Trophoblast cell (in vitro differentiated cells and primary cell): ENCODE results near the gene STAB2.

Source experiments
- DNase-seq, 2 donors: peaks; one replicate each; pipeline ENCODE4 v3.0.0-alpha.2; 2016
- H2AFZ ChIP-seq: 2 replicates; pipeline ENCODE4 v1.6.1; 2013; ENCODE audit warnings: low read length, moderate library complexity, mild to moderate bottlenecking; ENCODE audit not compliant: insufficient read depth, poor library complexity
- H2AK5ac ChIP-seq: 2 replicates; pipeline ENCODE4 v1.6.1; 2013; ENCODE audit warnings: mild to moderate bottlenecking, low read length
- H2BK120ac ChIP-seq: 2 replicates; pipeline ENCODE4 v1.6.1; 2013; ENCODE audit warnings: low read length, mild to moderate bottlenecking, moderate library complexity; ENCODE audit not compliant: insufficient read depth, poor library complexity
- H2BK12ac ChIP-seq: 2 replicates; pipeline ENCODE4 v1.6.1; 2013; ENCODE audit warnings: mild to moderate bottlenecking, low read length, moderate library complexity
- H2BK5ac ChIP-seq: 2 replicates; pipeline ENCODE4 v1.6.1; 2013; ENCODE audit warnings: low read length, low read depth, moderate library complexity, mild to moderate bottlenecking; ENCODE audit not compliant: poor library complexity
- H3K14ac ChIP-seq: 2 replicates; pipeline ENCODE4 v1.6.1; 2013; ENCODE audit warnings: mild to moderate bottlenecking, low read length
- H3K18ac ChIP-seq: 2 replicates; pipeline ENCODE4 v1.6.1; 2013; ENCODE audit warnings: mild to moderate bottlenecking, low read length
- H3K23ac ChIP-seq: 2 replicates; pipeline ENCODE4 v1.6.1; 2013; ENCODE audit warnings: low read length
- H3K27ac ChIP-seq: 2 replicates; pipeline ENCODE4 v1.5.1; 2013; ENCODE audit warnings: low read depth, mild to moderate bottlenecking, inconsistent platforms, low read length, moderate library complexity
- H3K27me3 ChIP-seq: 2 replicates; pipeline ENCODE4 v1.6.1; 2013; ENCODE audit warnings: inconsistent platforms, mild to moderate bottlenecking, low read length, moderate library complexity; ENCODE audit not compliant: insufficient read depth
- H3K36me3 ChIP-seq, 2 experiments: 1 replicate in 1 of 2; 2 replicates in 1 of 2; pipeline ENCODE4 v1.6.1; 2013; ENCODE audit warnings: low read length in 2 of 2, mild to moderate bottlenecking in 2 of 2, moderate library complexity in 1 of 2; ENCODE audit not compliant: insufficient read depth in 2 of 2, control insufficient read depth in 1 of 2
- H3K4ac ChIP-seq: 2 replicates; pipeline ENCODE4 v1.6.1; 2013; ENCODE audit warnings: low read depth, mild to moderate bottlenecking, low read length, moderate library complexity
- H3K4me1 ChIP-seq, 2 experiments: 1 replicate in 1 of 2; 2 replicates in 1 of 2; pipeline ENCODE4 v1.6.1; 2013; ENCODE audit warnings: low read length in 2 of 2, mild to moderate bottlenecking in 2 of 2, moderate library complexity in 1 of 2; ENCODE audit not compliant: insufficient read depth in 2 of 2, control insufficient read depth in 1 of 2
- H3K4me2 ChIP-seq: 2 replicates; pipeline ENCODE4 v1.6.1; 2013; ENCODE audit warnings: inconsistent platforms, mild to moderate bottlenecking, low read length, moderate library complexity
- H3K4me3 ChIP-seq: 2 replicates; pipeline ENCODE4 v1.5.1; 2013; ENCODE audit warnings: mild to moderate bottlenecking, low read depth, low read length, inconsistent platforms
- H3K79me1 ChIP-seq: one replicate; pipeline ENCODE4 v1.6.1; 2013; ENCODE audit warnings: low read length
- H3K79me2 ChIP-seq: 2 replicates; pipeline ENCODE4 v1.6.1; 2013; ENCODE audit warnings: low read length, mild to moderate bottlenecking; ENCODE audit not compliant: control insufficient read depth, insufficient read depth, poor library complexity
- H3K9ac ChIP-seq: 2 replicates; pipeline ENCODE4 v1.6.1; 2013; ENCODE audit warnings: mild to moderate bottlenecking, low read length
- H3K9me3 ChIP-seq: 2 replicates; pipeline ENCODE4 v1.6.1; 2013; ENCODE audit warnings: low read depth, mild to moderate bottlenecking, control low read depth, inconsistent platforms, low read length; ENCODE audit not compliant: insufficient read depth
- H4K12ac ChIP-seq: 2 replicates; pipeline ENCODE4 v1.6.1; 2013; ENCODE audit warnings: low read depth, mild to moderate bottlenecking, low read length, moderate library complexity
- H4K8ac ChIP-seq: 2 replicates; pipeline ENCODE4 v1.6.1; 2013; ENCODE audit warnings: low read depth, mild to moderate bottlenecking, low read length, moderate library complexity
- H4K91ac ChIP-seq: one replicate; pipeline ENCODE4 v1.6.1; 2013; ENCODE audit warnings: low read depth, mild to moderate bottlenecking, low read length, moderate library complexity
- WGBS: extraction: QIAGEN DNeasy Blood & Tissue Kit; methylation state at CpG from one replicate; pipeline ENCODE4 v1.1.7; 2013; ENCODE audit warnings: missing lambda C conversion rate; ENCODE audit not compliant: insufficient read length, insufficient coverage; ENCODE audit errors: extremely low coverage; 5-methylcytosine and 5-hydroxymethylcytosine counted together

The STAB2 gene

DNA sequence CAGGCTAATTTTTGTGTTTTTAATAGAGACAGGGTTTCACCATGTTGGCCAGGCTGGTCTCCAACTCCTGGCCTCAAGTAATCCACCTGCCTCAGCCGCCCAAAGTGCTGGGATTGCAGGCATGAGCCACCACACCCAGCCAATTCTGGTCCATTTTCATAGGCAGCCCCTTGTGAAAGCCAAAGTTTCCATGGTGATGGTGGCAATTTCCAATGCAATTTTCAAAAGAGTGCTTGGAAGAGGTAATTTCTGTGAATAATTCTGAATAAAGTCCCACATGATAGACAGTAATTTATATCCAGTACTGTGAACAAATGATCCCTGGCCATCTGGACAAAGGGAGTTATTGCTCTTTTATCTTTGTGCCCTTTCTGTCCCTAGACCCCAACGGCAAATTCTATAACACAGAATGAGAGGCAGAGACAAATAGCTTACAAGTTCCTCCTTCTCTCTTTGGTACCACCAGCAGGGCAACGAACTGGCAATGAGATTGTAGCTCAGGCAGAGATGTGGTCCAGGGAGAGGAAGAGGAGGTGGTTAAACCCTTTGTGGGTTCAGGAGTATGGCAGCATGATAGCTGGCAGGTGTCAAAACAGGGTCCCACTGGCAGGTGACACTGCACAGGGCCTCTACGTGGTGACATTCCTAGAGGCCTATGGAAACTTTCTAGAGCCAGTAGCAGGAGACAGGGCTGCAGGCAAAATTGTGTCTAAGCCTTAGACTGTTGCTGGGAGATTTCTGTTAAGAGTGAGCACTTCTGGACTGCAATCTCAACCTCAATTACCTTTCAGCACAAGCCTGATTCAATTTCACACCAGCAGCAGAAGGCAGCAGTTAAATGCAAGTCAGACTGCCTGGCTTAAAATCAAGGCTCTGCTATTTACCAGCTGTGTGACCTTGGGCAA, 207.5 kb downstream of the STAB2 start:
- no peak overlapping the region for H3K23ac ChIP-seq
- H4K12ac ChIP-seq: no peak overlapping the region
- no peak for DNase-seq
- no peak overlapping the region for H2BK12ac ChIP-seq
- H3K36me3 ChIP-seq: peaks cover 1 to 8% of the 10 kb centered on the region in 2 experiments
- H3K4me3 ChIP-seq: no peak overlapping the region
- peaks cover 20 to 28% of the 10 kb centered on the region in 2 experiments for H3K4me1 ChIP-seq
- no peak overlapping the region for H2AK5ac ChIP-seq
- H3K14ac ChIP-seq: no peak overlapping the region
- H3K9me3 ChIP-seq: no peaks in the 10 kb centered on the region
- peak overlapping the region; percentile 9 for H3K27ac ChIP-seq
- H3K18ac ChIP-seq: no peak overlapping the region
- H3K4ac ChIP-seq: no peak overlapping the region
- H3K27me3 ChIP-seq: no peaks in the 10 kb centered on the region
- no peak overlapping the region for H2BK120ac ChIP-seq
- no peak overlapping the region for H4K91ac ChIP-seq
- peaks cover 11% of the 10 kb centered on the region for H3K79me1 ChIP-seq
- H2AFZ ChIP-seq: no peak overlapping the region
- H4K8ac ChIP-seq: no peak overlapping the region
- no peak overlapping the region for H3K9ac ChIP-seq
- no CpG with 5 or more reads among the region's 4 CpGs for WGBS
- H3K79me2 ChIP-seq: no peaks in the 10 kb centered on the region
- no peak overlapping the region for H3K4me2 ChIP-seq
- no peak overlapping the region for H2BK5ac ChIP-seq

DNA sequence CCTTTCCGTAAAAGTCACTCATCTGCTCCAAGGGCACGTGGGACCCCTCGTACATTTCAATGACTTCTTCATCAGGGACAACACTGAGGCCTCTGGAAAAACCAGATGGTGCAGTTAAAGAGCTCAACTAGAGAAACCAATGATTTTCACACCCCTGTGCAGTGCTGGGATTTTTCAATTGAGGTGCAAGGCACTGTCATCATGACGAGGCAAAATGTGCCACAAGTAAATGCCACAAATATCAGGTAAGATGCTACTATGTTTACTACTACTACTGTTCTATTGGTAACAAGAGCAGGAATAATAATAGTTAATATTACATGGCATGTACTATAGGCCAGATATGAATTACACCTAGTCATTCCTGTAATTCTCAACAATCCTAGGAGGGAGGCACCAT, 211.5 kb downstream of the STAB2 start:
- WGBS: no CpG with 5 or more reads among the region's 4 CpGs
- Histone ChIP-seq H3K9me3 (no peaks in the 10 kb centered on the region), H2BK120ac (no peak overlapping the region), H3K4me3 (no peak overlapping the region), H3K27ac (no peak overlapping the region), H2AFZ (no peak overlapping the region), H3K4me1 (peaks cover 9 to 21% of the 10 kb centered on the region in 2 experiments), H2AK5ac (no peak overlapping the region), H3K9ac (no peak overlapping the region), H4K91ac (no peak overlapping the region), H3K4me2 (no peak overlapping the region), H3K27me3 (no peaks in the 10 kb centered on the region), H2BK12ac (no peak overlapping the region), H2BK5ac (no peak overlapping the region), H4K8ac (no peak overlapping the region), H3K36me3 (peaks cover 1 to 3% of the 10 kb centered on the region in 2 experiments), H3K14ac (no peak overlapping the region), H3K79me1 (peaks cover 6% of the 10 kb centered on the region), H3K79me2 (no peaks in the 10 kb centered on the region), H3K4ac (no peak overlapping the region), H3K18ac (no peak overlapping the region), H3K23ac (no peak overlapping the region), H4K12ac (no peak overlapping the region)
- no peak for DNase-seq

DNA sequence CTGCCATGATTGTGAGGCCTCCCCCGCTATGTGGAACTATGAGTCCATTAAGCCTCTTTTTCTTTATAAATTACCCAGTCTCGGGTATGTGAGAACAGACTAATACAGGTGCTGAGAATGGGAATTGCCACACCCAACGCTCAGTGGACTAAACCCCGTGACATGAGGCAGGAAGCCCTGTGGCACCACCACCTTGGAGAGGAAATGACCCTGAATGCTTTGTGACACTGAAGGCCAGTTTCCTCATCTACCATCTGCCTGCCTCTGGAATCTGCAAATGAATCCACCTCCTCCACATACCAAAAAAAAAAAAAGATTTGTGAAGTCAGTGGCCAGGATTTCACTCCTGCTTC, 212.4 kb downstream of the STAB2 start:
- DNase-seq: peak in 1 of 2 donors; percentile 43
- Histone ChIP-seq H3K36me3 (peaks cover 1 to 3% of the 10 kb centered on the region in 2 experiments), H2BK5ac (no peak overlapping the region), H3K79me1 (peaks cover 6% of the 10 kb centered on the region), H3K4me2 (no peak overlapping the region), H2AFZ (no peak overlapping the region), H4K91ac (peak overlapping the region; percentile 28), H3K4ac (no peak overlapping the region), H3K4me1 (peaks cover 9 to 20% of the 10 kb centered on the region in 2 experiments), H3K23ac (no peak overlapping the region), H4K8ac (no peak overlapping the region), H3K27me3 (no peaks in the 10 kb centered on the region), H3K79me2 (no peaks in the 10 kb centered on the region), H3K27ac (no peak overlapping the region), H3K18ac (no peak overlapping the region), H2BK120ac (no peak overlapping the region), H2BK12ac (no peak overlapping the region), H3K9me3 (no peaks in the 10 kb centered on the region), H4K12ac (no peak overlapping the region), H3K14ac (no peak overlapping the region), H3K4me3 (no peak overlapping the region), H3K9ac (no peak overlapping the region), H2AK5ac (no peak overlapping the region)
- WGBS: no CpG with 5 or more reads among the region's 4 CpGs

DNA sequence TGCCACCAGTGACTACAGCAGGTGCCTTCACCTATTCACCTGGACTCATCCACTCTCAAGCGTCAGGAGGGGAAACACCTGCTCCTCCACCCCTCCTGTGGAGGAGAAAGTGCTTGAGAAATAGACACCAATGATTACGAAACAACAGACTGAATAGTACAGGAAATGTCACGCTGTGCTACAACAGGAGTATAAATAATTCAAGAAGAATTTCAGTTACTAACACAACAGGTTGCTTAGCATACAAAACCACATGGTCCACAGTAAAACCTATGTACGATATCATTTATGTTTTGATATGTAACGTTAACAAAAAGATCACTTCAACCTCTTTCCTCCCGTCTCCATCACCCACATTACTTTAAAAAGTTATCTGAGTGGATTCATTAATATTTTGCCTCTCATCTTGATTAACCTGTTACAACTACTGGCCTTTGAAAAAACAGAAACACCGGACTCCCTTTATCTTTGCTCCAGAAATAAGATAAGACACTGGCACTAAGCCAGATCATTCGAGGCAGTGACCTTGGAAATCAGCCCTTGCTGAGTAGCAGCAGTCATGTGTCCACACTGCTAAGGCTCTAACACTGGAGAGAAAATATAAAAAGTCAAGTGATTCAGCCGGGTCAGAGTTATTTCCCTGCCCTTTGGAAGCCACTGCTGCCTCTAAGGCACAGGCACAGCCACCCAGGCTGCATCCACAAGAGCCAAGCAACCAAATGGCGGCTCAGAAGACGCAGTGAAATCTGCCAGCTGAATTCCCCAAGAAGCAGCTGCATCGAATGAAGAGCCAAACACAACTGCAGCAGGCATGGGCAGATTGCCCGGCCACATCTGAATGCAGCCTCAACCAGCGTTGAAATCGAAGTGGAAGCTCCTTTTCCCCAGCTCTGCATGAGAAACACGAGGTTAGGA, 213.0 kb downstream of the STAB2 start:
- no peak overlapping the region for H3K4me3 ChIP-seq
- H2AFZ ChIP-seq: no peak overlapping the region
- H3K27ac ChIP-seq: no peak overlapping the region
- peak overlapping the region; percentile 37 for H2BK12ac ChIP-seq
- no peaks in the 10 kb centered on the region for H3K9me3 ChIP-seq
- H3K36me3 ChIP-seq: peaks cover 1 to 3% of the 10 kb centered on the region in 2 experiments
- H3K4ac ChIP-seq: no peak overlapping the region
- no peak overlapping the region for H2AK5ac ChIP-seq
- peak overlapping the region; percentile 10 for H4K91ac ChIP-seq
- peaks cover 7% of the 10 kb centered on the region for H3K79me1 ChIP-seq
- no peak overlapping the region for H3K23ac ChIP-seq
- no peak overlapping the region for H3K9ac ChIP-seq
- peaks cover 9 to 17% of the 10 kb centered on the region in 2 experiments for H3K4me1 ChIP-seq
- no peaks in the 10 kb centered on the region for H3K79me2 ChIP-seq
- 100% methylated on average over 2 of the region's 16 CpGs for WGBS
- DNase-seq: peak in 1 of 2 donors; percentile 84
- no peak overlapping the region for H3K14ac ChIP-seq
- H4K8ac ChIP-seq: no peak overlapping the region
- no peak overlapping the region for H2BK120ac ChIP-seq
- no peak overlapping the region for H3K18ac ChIP-seq
- H2BK5ac ChIP-seq: no peak overlapping the region
- H4K12ac ChIP-seq: no peak overlapping the region
- no peaks in the 10 kb centered on the region for H3K27me3 ChIP-seq
- no peak overlapping the region for H3K4me2 ChIP-seq
